Neuronal stem cell (in vitro differentiated cells): ENCODE measurements around the gene PAM16.

Experiments
- DNase-seq: peaks from one replicate; pipeline ENCODE4 v3.0.0-alpha.2; 2013; ENCODE audit warnings: low spot score
- H2AFZ ChIP-seq: one replicate; pipeline ENCODE4 v1.6.1; 2013; ENCODE audit warnings: mild to moderate bottlenecking, low read length, inconsistent platforms
- H2AK5ac ChIP-seq: 2 replicates; pipeline ENCODE4 v1.6.1; 2013; ENCODE audit warnings: low read depth, mild to moderate bottlenecking, inconsistent platforms, low read length, moderate library complexity, mixed read lengths
- H2BK120ac ChIP-seq: 2 replicates; pipeline ENCODE4 v1.6.1; 2013; ENCODE audit warnings: low read depth, mild to moderate bottlenecking, inconsistent platforms, low read length, moderate library complexity, mixed read lengths
- H2BK12ac ChIP-seq: one replicate; pipeline ENCODE4 v1.6.1; 2013; ENCODE audit warnings: low read length, inconsistent platforms
- H2BK15ac ChIP-seq: 2 replicates; pipeline ENCODE4 v1.6.1; 2013; ENCODE audit warnings: mild to moderate bottlenecking, low read length, inconsistent platforms, mixed read lengths
- H2BK5ac ChIP-seq: one replicate; pipeline ENCODE4 v1.6.1; 2013; ENCODE audit warnings: inconsistent platforms, mild to moderate bottlenecking, low read length, moderate library complexity
- H3K14ac ChIP-seq: one replicate; pipeline ENCODE4 v1.6.1; 2013; ENCODE audit warnings: low read length, inconsistent platforms
- H3K18ac ChIP-seq: 2 replicates; pipeline ENCODE4 v1.6.1; 2013; ENCODE audit warnings: low read length, inconsistent platforms
- H3K23ac ChIP-seq: 2 replicates; pipeline ENCODE4 v1.6.1; 2013; ENCODE audit warnings: low read depth, mild to moderate bottlenecking, mixed read lengths, low read length, inconsistent platforms; ENCODE audit not compliant: poor library complexity
- H3K27ac ChIP-seq: replicated peaks from 3 replicates; pipeline ENCODE4 v1.5.1; 2013; ENCODE audit warnings: low read length, inconsistent platforms
- H3K27me3 ChIP-seq, 3 experiments: 2 replicates each; pipeline ENCODE4 v1.6.1; 2013; ENCODE audit warnings: low read length in 3 of 3, mild to moderate bottlenecking in 2 of 3, inconsistent platforms in 1 of 3, low read depth in 1 of 3, mixed read lengths in 1 of 3, moderate library complexity in 1 of 3; ENCODE audit not compliant: control insufficient read depth in 3 of 3, insufficient read depth in 3 of 3
- H3K36me3 ChIP-seq, 2 donors: replicated peaks in 1 of 2; 2 replicates each; pipeline ENCODE4 v1.6.1; 2013; ENCODE audit warnings: low read length in 2 of 2; ENCODE audit not compliant: control insufficient read depth in 2 of 2, insufficient read depth in 2 of 2
- H3K4ac ChIP-seq: 2 replicates; pipeline ENCODE4 v1.6.1; 2013; ENCODE audit warnings: inconsistent platforms, mild to moderate bottlenecking, low read length, moderate library complexity
- H3K4me1 ChIP-seq, 2 donors: 1 replicate in 1 of 2; 2 replicates in 1 of 2; pipeline ENCODE4 v1.6.1; 2013; ENCODE audit warnings: low read length in 2 of 2, low read depth in 1 of 2; ENCODE audit not compliant: control insufficient read depth in 2 of 2, insufficient read depth in 1 of 2
- H3K4me2 ChIP-seq: one replicate; pipeline ENCODE4 v1.6.1; 2013; ENCODE audit warnings: mild to moderate bottlenecking, low read length, inconsistent platforms; ENCODE audit not compliant: insufficient read depth, poor library complexity, severe bottlenecking
- H3K4me3 ChIP-seq, 2 donors: 2 replicates each; pipeline ENCODE4 v1.5.1; 2013; ENCODE audit warnings: low read length in 2 of 2, mild to moderate bottlenecking in 2 of 2, inconsistent platforms in 1 of 2, moderate library complexity in 1 of 2
- H3K79me1 ChIP-seq: one replicate; pipeline ENCODE4 v1.6.1; 2013; ENCODE audit warnings: low read depth, mild to moderate bottlenecking, inconsistent platforms, low read length, moderate library complexity
- H3K9ac ChIP-seq: one replicate; pipeline ENCODE4 v1.6.1; 2013; ENCODE audit warnings: mild to moderate bottlenecking, low read depth, low read length, inconsistent platforms; ENCODE audit not compliant: poor library complexity
- H3K9me3 ChIP-seq, 2 donors: replicated peaks in 1 of 2; 2 replicates each; pipeline versions ENCODE3 to v1.6.1; 2013; ENCODE audit warnings: low read length in 2 of 2, mild to moderate bottlenecking in 2 of 2, inconsistent platforms in 1 of 2, low read depth in 1 of 2, mixed read lengths in 1 of 2, moderate library complexity in 1 of 2; ENCODE audit not compliant: control insufficient read depth in 2 of 2, insufficient read depth in 1 of 2
- H4K8ac ChIP-seq: one replicate; pipeline ENCODE4 v1.6.1; 2013; ENCODE audit warnings: low read depth, mild to moderate bottlenecking, inconsistent platforms, low read length, moderate library complexity
- H4K91ac ChIP-seq: one replicate; pipeline ENCODE4 v1.6.1; 2013; ENCODE audit warnings: low read length, low read depth, mild to moderate bottlenecking, inconsistent platforms; ENCODE audit not compliant: poor library complexity
- WGBS, 2 donors: extraction: QIAGEN DNeasy Blood & Tissue Kit; methylation state at CpG; one replicate each; pipeline ENCODE4 v1.1.7; 2013; ENCODE audit warnings: missing lambda C conversion rate in 2 of 2, mixed read lengths in 1 of 2; ENCODE audit not compliant: insufficient read length in 2 of 2, insufficient replicate concordance in 1 of 2; ENCODE audit errors: extremely low coverage in 2 of 2; 5-methylcytosine and 5-hydroxymethylcytosine counted together

Gene PAM16

DNA sequence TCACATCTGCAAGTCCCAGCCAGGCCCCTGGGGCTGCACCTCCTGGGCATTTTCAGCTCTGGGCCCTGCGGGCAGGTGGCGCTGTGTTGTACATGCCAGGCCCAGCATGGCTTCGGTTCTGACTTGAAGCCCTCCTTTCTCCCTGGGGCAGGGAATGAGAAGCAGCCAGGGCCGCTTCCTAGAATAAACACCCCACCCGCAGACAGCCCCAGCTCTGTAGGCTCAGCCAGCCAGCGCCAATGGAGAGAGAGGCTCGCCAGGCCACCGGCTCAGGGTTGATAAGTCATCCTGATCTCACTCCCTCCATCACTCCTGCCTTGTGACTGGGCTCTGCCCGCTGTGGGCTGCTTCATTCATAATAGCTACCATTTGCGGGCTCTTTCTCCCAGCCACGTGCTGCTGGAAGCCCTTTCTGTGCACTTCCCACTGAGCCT is 41.3 kb downstream of the PAM16 start:
- Histone ChIP-seq H2AFZ (peak overlapping the region; percentile 31), H3K9ac (no peak overlapping the region), H3K23ac (no peak overlapping the region), H3K4me3 (no peak overlapping the region), H2BK15ac (peak overlapping the region; percentile 54), H3K79me1 (no peaks in the 10 kb centered on the region), H2AK5ac (no peak overlapping the region), H3K18ac (peak overlapping the region; percentile 24), H3K4ac (no peak overlapping the region), H3K9me3 (peaks cover 0 to 2% of the 10 kb centered on the region in 2 donors), H2BK12ac (no peak overlapping the region), H3K36me3 (no peaks in the 10 kb centered on the region), H3K14ac (no peak overlapping the region), H2BK120ac (no peak overlapping the region), H3K4me1 (peaks cover 16 to 17% of the 10 kb centered on the region in 2 donors), H3K4me2 (no peak overlapping the region), H3K27me3 (peaks cover 0 to 16% (median 0%) of the 10 kb centered on the region in 3 experiments), H4K8ac (no peak overlapping the region), H4K91ac (no peak overlapping the region), H3K27ac (no peak overlapping the region), H2BK5ac (no peak overlapping the region)
- DNase-seq: no peak
- WGBS, 2 donors: no CpG with 5 or more reads among the region's 11 CpGs

DNA sequence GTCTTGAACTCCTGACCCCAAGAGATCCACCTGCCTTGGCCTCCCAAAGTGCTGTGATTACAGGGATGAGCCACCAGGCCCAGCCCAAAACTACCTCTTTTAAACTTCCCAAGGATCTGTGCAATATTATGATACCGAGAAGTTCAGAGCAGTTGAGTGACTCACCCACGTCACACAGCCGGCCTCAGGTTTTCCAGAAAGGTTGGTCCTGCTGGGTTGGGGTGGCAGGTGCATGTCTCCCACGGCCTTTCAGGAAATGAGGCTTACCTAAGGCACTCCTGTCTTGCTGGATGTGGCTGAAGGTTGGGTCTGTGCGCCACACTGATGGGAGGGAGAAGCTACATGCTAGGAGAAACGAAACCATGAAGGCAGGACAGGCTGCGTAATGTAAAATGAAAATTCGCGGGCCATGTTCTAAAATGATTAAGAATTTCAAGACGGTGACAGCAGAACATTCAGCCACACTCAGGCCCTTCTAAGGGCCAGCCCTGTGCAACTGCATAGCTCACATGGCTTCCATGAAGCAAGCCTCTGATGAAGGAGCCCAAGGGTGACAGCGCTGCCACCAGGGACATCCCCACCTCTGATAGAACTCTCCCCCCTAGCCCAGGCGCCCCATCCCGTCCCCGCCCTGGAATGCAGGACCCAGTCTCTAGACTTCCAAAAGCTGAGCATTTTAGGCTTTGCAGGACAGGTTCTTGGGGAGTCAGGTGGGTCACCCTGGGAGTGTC is 41.9 kb downstream of the PAM16 start:
- Histone ChIP-seq H3K27me3 (peaks cover 0 to 11% (median 0%) of the 10 kb centered on the region in 3 experiments), H2AFZ (peak overlapping the region; percentile 31), H3K23ac (no peak overlapping the region), H3K27ac (no peak overlapping the region), H2BK5ac (no peak overlapping the region), H4K8ac (no peak overlapping the region), H3K14ac (no peak overlapping the region), H2BK15ac (peak overlapping the region; percentile 54), H2BK120ac (peak overlapping the region; percentile 36), H2AK5ac (peak overlapping the region; percentile 50), H3K4me1 (peaks cover 12 to 18% of the 10 kb centered on the region in 2 donors), H3K9me3 (peaks cover 0 to 2% of the 10 kb centered on the region in 2 donors), H3K4me2 (no peak overlapping the region), H3K79me1 (no peaks in the 10 kb centered on the region), H4K91ac (no peak overlapping the region), H3K36me3 (no peaks in the 10 kb centered on the region), H3K4me3 (no peak overlapping the region), H3K9ac (peak overlapping the region; percentile 12), H2BK12ac (peak overlapping the region; percentile 89), H3K4ac (peak overlapping the region; percentile 81), H3K18ac (peak overlapping the region; percentile 83)
- WGBS, 2 donors: no CpG with 5 or more reads among the region's 14 CpGs
- no peak for DNase-seq

GRCh38 chr16:4307215-4308037 is 43.7 kb downstream of the PAM16 start:
- Histone ChIP-seq H2BK120ac (peak overlapping the region; percentile 50), H3K27ac (peak overlapping the region; percentile 74), H3K14ac (no peak overlapping the region), H3K9me3 (no peaks in the 10 kb centered on the region), H3K4me1 (peaks cover 14 to 24% of the 10 kb centered on the region in 2 donors), H3K4me3 (peak overlapping the region; percentile 45 to 86), H3K4ac (no peak overlapping the region), H2BK15ac (no peak overlapping the region), H3K4me2 (peak overlapping the region; percentile 38), H3K18ac (peak overlapping the region; percentile 92), H2BK12ac (peak overlapping the region; percentile 59), H3K79me1 (no peaks in the 10 kb centered on the region), H4K91ac (no peak overlapping the region), H3K23ac (peak overlapping the region; percentile 67), H2AK5ac (no peak overlapping the region), H3K9ac (peak overlapping the region; percentile 75), H3K36me3 (no peaks in the 10 kb centered on the region), H4K8ac (no peak overlapping the region), H2BK5ac (no peak overlapping the region), H3K27me3 (no peaks in the 10 kb centered on the region), H2AFZ (peak overlapping the region; percentile 61)
- DNase-seq: peak; percentile 91
- WGBS, 2 donors: no CpG with 5 or more reads among the region's 68 CpGs
